Right lobe of liver (tissue), 6 donors: ENCODE results near the gene SLC29A2. TPM values are rescaled to one million over a fixed set of nuclear protein-coding genes. Genes with fewer than 3 reads are reported as not detected.
A peak's percentile ranks its signal among the peaks of the same experiment; 100 is the strongest.

Experiments
- ATAC-seq, 4 donors: fragments of 200-7000 bp; cut with Tn5 transposase; one replicate each; pipeline ENCODE4 v1.9.1; 2020; ENCODE audit warnings: mild to moderate bottlenecking in 4 of 4, moderate library complexity in 4 of 4
- DNase-seq, 3 donors: peaks; one replicate each; pipeline ENCODE4 v3.0.0-alpha.2; 2020
- H3K27ac ChIP-seq, 3 donors: fragments of 200-600 bp; one replicate each; pipeline ENCODE4 v1.8.0; 2022
- H3K27me3 ChIP-seq, 2 donors: fragments of 200-600 bp; one replicate each; pipeline ENCODE4 v1.8.0; 2022
- H3K36me3 ChIP-seq, 4 donors: fragments of 200-600 bp; sonication (generic) in 1 of 4; one replicate each; pipeline versions ENCODE4 v1.5.1 to v1.8.0; 2017 to 2022; ENCODE audit warnings: control low read depth in 1 of 4
- H3K4me1 ChIP-seq, 4 donors: fragments of 200-600 bp; sonication (generic) in 1 of 4; one replicate each; pipeline versions ENCODE4 v1.5.1 to v1.8.0; 2017 to 2022; ENCODE audit warnings: control low read depth in 1 of 4
- H3K4me3 ChIP-seq, 3 donors: fragments of 200-600 bp; one replicate each; pipeline ENCODE4 v1.8.0; 2022
- H3K9me3 ChIP-seq, 4 donors: fragments of 200-600 bp; sonication (generic) in 1 of 4; one replicate each; pipeline versions ENCODE4 v1.5.1 to v1.8.0; 2017 to 2022; ENCODE audit warnings: control low read depth in 1 of 4
- POLR2A ChIP-seq: fragments of 450-650 bp; IDR thresholded peaks from one replicate; pipeline ENCODE4 v1.6.1; 2017; ENCODE audit warnings: antibody characterized with exemption, mild to moderate bottlenecking
- WGBS: methylation state at CpG from one replicate; pipeline ENCODE4 v1.1.6; 2018; ENCODE audit warnings: low coverage, low lambda C conversion rate; ENCODE audit not compliant: insufficient coverage; ENCODE audit errors: missing lambda C conversion rate; 5-methylcytosine and 5-hydroxymethylcytosine counted together
- intact Hi-C, 2 donors: fragments of 100-400 bp; cut with DNase I; formaldehyde crosslinking; loops; one replicate each; pipeline versions ENCODE4 v1.11.2 to v1.14.1; 2022
- total RNA-seq, 6 experiments: library from RNA; depleted of rRNA in 2 of 6; stranded (reverse); fragments of >200 nt in 2 of 6; fragmentation: NEBNext Ultra II Directional in 3 of 6; extraction: Animal tissue kit (Norgen Biotek cat#: 25700) in 3 of 6; gene quantifications; one replicate each; pipeline versions ENCODE4 v1.1.0 to v1.2.4, GENCODE V29; 2016 to 2023
- TF ChIP-seq, protein P1 (sequence below), 4 donors: fragments of 200-600 bp in 3 of 4; fragments of 450-650 bp in 1 of 4; IDR thresholded peaks; one replicate each; pipeline versions ENCODE4 v1.5.1 to v1.8.0; 2016 to 2022; ENCODE audit warnings: antibody characterized with exemption in 4 of 4, mild to moderate bottlenecking in 2 of 4
- donor health status: DM: no; HTN: yes; CAD: no.
- donor health status: DM: no; HTN: no; CAD: no.
- donor health status: DM: no; HTN: no; CAD: no.
- donor health status: DM: no; HTN: yes; CAD: no.
- donor health status: DM: no; HTN: yes; CAD: no.

SLC29A2 gene
- total RNA-seq, 6 experiments from 2014 or later: 0.35 to 2.2 (median 1.1) TPM

DNA sequence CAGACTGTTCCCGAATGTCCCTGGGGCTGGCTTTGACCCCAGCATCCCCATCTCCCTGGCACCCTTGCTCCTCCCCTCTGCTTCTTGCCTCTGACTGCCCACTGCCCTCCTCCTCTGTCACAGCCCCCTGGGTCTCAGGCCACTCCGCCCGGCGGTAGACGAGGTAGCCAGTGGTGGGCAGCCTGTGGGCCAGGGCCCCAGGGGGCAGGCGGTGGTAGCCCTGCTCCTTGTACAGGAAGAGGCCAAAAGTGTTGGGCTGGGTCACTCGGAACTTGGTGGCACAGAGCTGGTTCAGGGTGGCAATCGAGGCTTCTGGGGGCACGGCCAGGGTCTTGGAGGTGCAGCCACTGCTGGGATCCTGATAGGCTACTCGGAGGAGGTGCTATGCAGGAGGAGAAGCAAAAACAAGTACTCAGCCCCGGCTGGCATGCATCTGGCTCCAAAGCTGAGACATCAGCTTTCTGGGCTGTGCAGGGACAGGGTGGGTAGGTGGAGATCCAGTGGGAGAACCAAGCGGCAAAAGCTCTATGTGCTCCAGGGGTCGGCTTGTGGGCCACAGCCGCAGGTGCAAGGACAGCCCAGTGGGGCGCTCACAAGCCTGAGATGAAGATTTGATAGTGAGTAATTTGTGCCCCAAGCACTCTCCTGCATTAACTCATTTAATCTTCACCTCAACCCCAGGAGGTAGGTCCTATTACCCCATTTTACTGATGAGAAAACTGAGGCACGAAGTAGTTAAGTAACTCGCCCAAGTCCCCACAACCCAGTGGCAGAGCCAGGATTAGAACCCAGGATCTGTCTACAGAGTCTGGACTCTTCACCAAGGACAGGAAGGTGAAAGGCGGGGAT lies 39.0 kb downstream of the SLC29A2 start:
- 69% methylated on average over 13 of the region's 18 CpGs for WGBS
- Histone ChIP-seq H3K27ac (no peak overlapping the region), H3K27me3 (no peaks in the 10 kb centered on the region), H3K4me1 (peaks cover 0 to 17% (median 2%) of the 10 kb centered on the region in 4 donors), H3K36me3 (no peaks in the 10 kb centered on the region), H3K4me3 (no peak overlapping the region), H3K9me3 (no peaks in the 10 kb centered on the region)
- intact Hi-C loops: no loop called here
- no peak for ATAC-seq
- no peak for TF ChIP-seq POLR2A
- TF ChIP-seq, protein P1, sequence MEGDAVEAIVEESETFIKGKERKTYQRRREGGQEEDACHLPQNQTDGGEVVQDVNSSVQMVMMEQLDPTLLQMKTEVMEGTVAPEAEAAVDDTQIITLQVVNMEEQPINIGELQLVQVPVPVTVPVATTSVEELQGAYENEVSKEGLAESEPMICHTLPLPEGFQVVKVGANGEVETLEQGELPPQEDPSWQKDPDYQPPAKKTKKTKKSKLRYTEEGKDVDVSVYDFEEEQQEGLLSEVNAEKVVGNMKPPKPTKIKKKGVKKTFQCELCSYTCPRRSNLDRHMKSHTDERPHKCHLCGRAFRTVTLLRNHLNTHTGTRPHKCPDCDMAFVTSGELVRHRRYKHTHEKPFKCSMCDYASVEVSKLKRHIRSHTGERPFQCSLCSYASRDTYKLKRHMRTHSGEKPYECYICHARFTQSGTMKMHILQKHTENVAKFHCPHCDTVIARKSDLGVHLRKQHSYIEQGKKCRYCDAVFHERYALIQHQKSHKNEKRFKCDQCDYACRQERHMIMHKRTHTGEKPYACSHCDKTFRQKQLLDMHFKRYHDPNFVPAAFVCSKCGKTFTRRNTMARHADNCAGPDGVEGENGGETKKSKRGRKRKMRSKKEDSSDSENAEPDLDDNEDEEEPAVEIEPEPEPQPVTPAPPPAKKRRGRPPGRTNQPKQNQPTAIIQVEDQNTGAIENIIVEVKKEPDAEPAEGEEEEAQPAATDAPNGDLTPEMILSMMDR (IDR thresholded peaks at IDR 0.05): no peak
- peak in 1 of 3 donors; percentile 46 for DNase-seq

GRCh38 chr11:66331542-66332370 lies 39.8 kb downstream of the SLC29A2 start:
- ATAC-seq (no peak), DNase-seq (peak in 1 of 3 donors; percentile 37)
- intact Hi-C loops: no loop called here
- no peak overlapping the region for H3K4me3 ChIP-seq
- no peaks in the 10 kb centered on the region for H3K9me3 ChIP-seq
- no peak overlapping the region for H3K27ac ChIP-seq
- no peaks in the 10 kb centered on the region for H3K36me3 ChIP-seq
- H3K27me3 ChIP-seq: no peaks in the 10 kb centered on the region
- 85% methylated on average over 2 of the region's 12 CpGs for WGBS
- H3K4me1 ChIP-seq: peaks cover 0 to 17% (median 2%) of the 10 kb centered on the region in 4 donors
- no peak for TF ChIP-seq POLR2A
- TF ChIP-seq, protein P1 (IDR thresholded peaks at IDR 0.05): no peak

DNA sequence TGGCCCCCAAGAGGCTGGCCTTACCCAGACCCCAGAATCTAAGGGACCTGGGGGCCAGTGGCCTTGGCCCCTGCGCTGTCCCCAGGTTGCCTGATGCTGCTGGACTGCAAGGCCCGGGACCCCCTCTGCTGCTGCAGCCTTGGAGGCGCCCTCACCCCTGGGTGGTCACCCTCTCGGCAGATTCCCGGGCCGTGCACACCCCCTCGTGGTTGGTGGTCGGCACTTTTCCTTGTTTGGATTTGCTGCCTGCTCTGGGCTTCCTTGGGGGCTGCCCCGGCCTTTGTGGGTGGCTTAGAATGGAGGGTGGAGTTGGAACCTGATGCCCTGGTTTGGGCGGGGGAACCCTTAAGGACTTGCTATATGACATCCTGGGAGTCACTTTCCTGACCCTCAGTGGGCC lies 40.6 kb downstream of the SLC29A2 start:
- no peak overlapping the region for H3K4me3 ChIP-seq
- no peak for DNase-seq
- no peak for ATAC-seq
- H3K9me3 ChIP-seq: no peaks in the 10 kb centered on the region
- no peak overlapping the region for H3K27ac ChIP-seq
- H3K36me3 ChIP-seq: no peaks in the 10 kb centered on the region
- no peaks in the 10 kb centered on the region for H3K27me3 ChIP-seq
- intact Hi-C loops: no loop called here
- WGBS: 32% methylated on average over 3 of the region's 10 CpGs
- TF ChIP-seq POLR2A: no peak
- TF ChIP-seq, protein P1 (IDR thresholded peaks at IDR 0.05): no peak
- peaks cover 0 to 10% (median 0%) of the 10 kb centered on the region in 4 donors for H3K4me1 ChIP-seq

GRCh38 chr11:66329165-66329673 lies 42.3 kb downstream of the SLC29A2 start:
- Histone ChIP-seq H3K36me3 (no peaks in the 10 kb centered on the region), H3K27me3 (no peaks in the 10 kb centered on the region), H3K9me3 (no peaks in the 10 kb centered on the region), H3K4me3 (no peak overlapping the region), H3K4me1 (peaks cover 0 to 8% (median 0%) of the 10 kb centered on the region in 4 donors), H3K27ac (no peak overlapping the region)
- TF ChIP-seq, protein P1 (IDR thresholded peaks at IDR 0.05): no peak
- no peak for TF ChIP-seq POLR2A
- DNase-seq: no peak
- 78% methylated on average over 3 of the region's 3 CpGs for WGBS
- ATAC-seq: no peak
- intact Hi-C loops: no loop called here
